Keratinocyte (primary cell): ENCODE results near the gene EVX2. TPM values are rescaled to one million over a fixed set of nuclear protein-coding genes. Genes with fewer than 3 reads are reported as not detected.

Source experiments
- DNase-seq: peaks from one replicate; pipeline ENCODE4 v3.0.0-alpha.2; 2011; ENCODE audit warnings: low read depth, missing footprints, low spot score
- FAIRE-seq: peaks from 2 replicates; lab custom pipeline; 2011; peaks lifted over from hg19 to GRCh38; lab: Jason Lieb, UNC
- H2AFZ ChIP-seq: 2 replicates; pipeline ENCODE4 v1.6.0; 2012; ENCODE audit warnings: low read length, control low read depth, inconsistent platforms; ENCODE audit not compliant: control insufficient read depth
- H3K27ac ChIP-seq: 2 replicates; pipeline ENCODE4 v1.5.1; 2011; ENCODE audit warnings: low read length; ENCODE audit not compliant: control insufficient read depth, insufficient read depth
- H3K27me3 ChIP-seq: 3 replicates; pipeline ENCODE4 v1.6.0; 2011; ENCODE audit warnings: low read length; ENCODE audit not compliant: control insufficient read depth, insufficient read depth; ENCODE audit errors: extremely low read depth
- H3K36me3 ChIP-seq, 2 experiments: 2 replicates in 1 of 2; 3 replicates in 1 of 2; pipeline ENCODE4 v1.5.1; 2011; ENCODE audit warnings: low read length in 2 of 2, mild to moderate bottlenecking in 1 of 2; ENCODE audit not compliant: control insufficient read depth in 2 of 2, insufficient read depth in 2 of 2; ENCODE audit errors: extremely low read depth in 1 of 2
- H3K4me1 ChIP-seq: 3 replicates; pipeline ENCODE4 v1.5.1; 2011; ENCODE audit warnings: low read length; ENCODE audit not compliant: control insufficient read depth, insufficient read depth; ENCODE audit errors: extremely low read depth
- H3K4me2 ChIP-seq: 3 replicates; pipeline ENCODE4 v1.6.0; 2011; ENCODE audit warnings: low read depth, low read length; ENCODE audit not compliant: control insufficient read depth, insufficient read depth; ENCODE audit errors: extremely low read depth
- H3K4me3 ChIP-seq, 3 experiments: fragments of 200-600 bp in 1 of 3; sonication (generic) in 1 of 3; 2 replicates in 2 of 3; 3 replicates in 1 of 3; pipeline ENCODE4 v1.5.1; 2011 to 2016; ENCODE audit warnings: low read length in 3 of 3, mild to moderate bottlenecking in 3 of 3, control low read depth in 2 of 3, inconsistent platforms in 1 of 3, low read depth in 1 of 3, mixed read lengths in 1 of 3, mixed run types in 1 of 3, moderate library complexity in 1 of 3; ENCODE audit not compliant: control insufficient read depth in 2 of 3, insufficient read depth in 2 of 3; ENCODE audit errors: extremely low read depth in 1 of 3
- H3K79me2 ChIP-seq: 2 replicates; pipeline ENCODE4 v1.6.0; 2012; ENCODE audit warnings: low read length; ENCODE audit not compliant: control insufficient read depth, insufficient read depth
- H3K9ac ChIP-seq: 3 replicates; pipeline ENCODE4 v1.6.0; 2011; ENCODE audit warnings: low read length; ENCODE audit not compliant: control insufficient read depth, insufficient read depth; ENCODE audit errors: extremely low read depth
- H3K9me1 ChIP-seq: 3 replicates; pipeline ENCODE4 v1.6.0; 2011; ENCODE audit warnings: low read length; ENCODE audit not compliant: control insufficient read depth, insufficient read depth; ENCODE audit errors: extremely low read depth
- H3K9me3 ChIP-seq: 2 replicates; pipeline ENCODE4 v1.5.1; 2012; ENCODE audit warnings: low read depth, low read length; ENCODE audit not compliant: control insufficient read depth
- H4K20me1 ChIP-seq: 3 replicates; pipeline ENCODE4 v1.6.0; 2011; ENCODE audit warnings: low read length; ENCODE audit not compliant: control insufficient read depth, insufficient read depth; ENCODE audit errors: extremely low read depth
- CTCF ChIP-seq, 3 experiments: IDR thresholded peaks in 1 of 3; conservative IDR thresholded peaks in 1 of 3; optimal IDR thresholded peaks in 1 of 3; 2 replicates in 2 of 3; 3 replicates in 1 of 3; pipeline versions ENCODE3 to v1.5.1; 2011; ENCODE audit warnings: low read length in 3 of 3, mild to moderate bottlenecking in 3 of 3, moderate library complexity in 2 of 3, control low read depth in 1 of 3, inconsistent platforms in 1 of 3; ENCODE audit not compliant: insufficient read depth in 2 of 3; ENCODE audit errors: extremely low read depth in 1 of 3
- EZH2 ChIP-seq: IDR thresholded peaks from one replicate; pipeline ENCODE4 v1.6.1; 2012; ENCODE audit warnings: inconsistent platforms, mild to moderate bottlenecking, low read length, moderate library complexity
- dilution Hi-C: fragments of 300-500 bp; cut with MboI; formaldehyde crosslinking; loops from one replicate; pipeline ENCODE4 v1.7.0; 2020; ENCODE audit warnings: low sequenced_read_pairs; ENCODE audit not compliant: extremely low pct_ligation_motif_present
- polyA plus RNA-seq, 5 experiments: library from polyadenylated mRNA; depleted of rRNA in 3 of 5; stranded (reverse) in 3 of 5; stranded (forward) in 1 of 5; unstranded in 1 of 5; fragments of >200 nt; gene quantifications; 1 replicate in 1 of 5; 2 replicates in 3 of 5; 3 replicates in 1 of 5; pipeline versions ENCODE4 v1.2.1 to v1.2.3, GENCODE V29; 2011 to 2012; ENCODE audit warnings: missing spikeins in 2 of 5, low read depth in 1 of 5, low replicate concordance in 1 of 5

The EVX2 gene
- polyA plus RNA-seq, 1 donor (not counting 4 experiments of a cell fraction or from before 2014, with no cell fraction given), result not detected

GRCh38 chr2:176071330-176072291 lies 12.2 kb downstream of the EVX2 start:
- Histone ChIP-seq H3K4me2 (no peak overlapping the region), H3K27ac (no peak overlapping the region), H3K4me1 (no peaks in the 10 kb centered on the region), H3K36me3 (no peaks in the 10 kb centered on the region), H3K79me2 (no peaks in the 10 kb centered on the region), H3K4me3 (no peak overlapping the region), H3K27me3 (peaks cover 99% of the 10 kb centered on the region), H4K20me1 (no peaks in the 10 kb centered on the region), H3K9ac (no peak overlapping the region), H3K9me3 (no peaks in the 10 kb centered on the region), H2AFZ (no peak overlapping the region), H3K9me1 (no peaks in the 10 kb centered on the region)
- dilution Hi-C loops, result no loop called here
- no peak for FAIRE-seq
- TF ChIP-seq CTCF (optimal IDR thresholded peaks at IDR 0.05 in 1 of 3, IDR thresholded peaks at IDR 0.05 in 1 of 3, conservative IDR thresholded peaks at IDR 0.05 in 1 of 3; ENCODE audit: extremely low read depth in 1 of 3, insufficient read depth in 2 of 3, low read length in 3 of 3) (no peak), EZH2 (peak; percentile 88)
- no peak for DNase-seq

- no peaks in the 10 kb centered on the region for H3K79me2 ChIP-seq
- no peak overlapping the region for H3K27ac ChIP-seq
- no peak overlapping the region for H3K9ac ChIP-seq
- TF ChIP-seq EZH2 (peak; percentile 41), CTCF (optimal IDR thresholded peaks at IDR 0.05 in 1 of 3, IDR thresholded peaks at IDR 0.05 in 1 of 3, conservative IDR thresholded peaks at IDR 0.05 in 1 of 3; ENCODE audit: extremely low read depth in 1 of 3, insufficient read depth in 2 of 3, low read length in 3 of 3) (no peak)
- no peaks in the 10 kb centered on the region for H3K9me3 ChIP-seq
- H2AFZ ChIP-seq, result no peak overlapping the region
- H3K4me3 ChIP-seq, result no peak overlapping the region
- H3K27me3 ChIP-seq, result peaks cover 86% of the 10 kb centered on the region
- dilution Hi-C loops, result no loop called here
- no peak overlapping the region for H3K4me2 ChIP-seq
- no peaks in the 10 kb centered on the region for H3K36me3 ChIP-seq
- H3K4me1 ChIP-seq, result no peaks in the 10 kb centered on the region
- H4K20me1 ChIP-seq, result peaks cover 2% of the 10 kb centered on the region
- H3K9me1 ChIP-seq, result no peaks in the 10 kb centered on the region
- DNase-seq (no peak), FAIRE-seq (no peak)
These were observed 15.3 kb downstream of the EVX2 start for GRCh38 chr2:176068419-176068832.
